GOT3 (cell line): ENCODE data around the gene CLTCL1.
"Not testable (repeated sequence)": the region's sequence is repeated elsewhere in the genome, so short reads cannot be mapped to it uniquely, and the experiment has no call there.

Experiments used
- DNase-seq: peaks from one replicate; lab custom pipeline; 2025; ENCODE audit warnings: mixed read lengths; lab: John Stamatoyannopoulos, UW

Gene CLTCL1

DNA sequence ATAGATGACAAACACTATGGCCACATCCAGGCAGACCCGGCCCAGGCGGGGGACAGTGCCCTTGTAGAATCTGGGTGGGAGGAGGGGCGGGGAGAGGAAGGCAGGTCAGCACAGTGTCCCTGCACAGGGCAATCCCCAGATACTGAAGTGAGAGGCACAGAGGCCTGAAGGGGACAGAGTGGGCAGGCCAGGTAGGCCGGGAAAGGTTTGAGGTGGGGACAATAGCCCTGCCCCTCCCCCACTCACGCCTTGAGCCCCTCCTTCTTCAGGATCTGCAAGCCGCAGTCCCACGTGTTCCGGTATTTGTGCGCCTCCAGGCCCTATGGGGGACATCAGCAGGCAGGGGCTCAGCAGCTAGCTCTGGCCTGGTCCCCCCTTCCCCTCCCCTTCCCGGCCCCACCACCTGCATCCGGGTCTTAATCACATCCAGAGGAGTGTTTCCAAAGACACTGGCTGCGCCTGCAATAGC, 115.3 kb downstream of the CLTCL1 start:
- DNase-seq = no peak

DNA sequence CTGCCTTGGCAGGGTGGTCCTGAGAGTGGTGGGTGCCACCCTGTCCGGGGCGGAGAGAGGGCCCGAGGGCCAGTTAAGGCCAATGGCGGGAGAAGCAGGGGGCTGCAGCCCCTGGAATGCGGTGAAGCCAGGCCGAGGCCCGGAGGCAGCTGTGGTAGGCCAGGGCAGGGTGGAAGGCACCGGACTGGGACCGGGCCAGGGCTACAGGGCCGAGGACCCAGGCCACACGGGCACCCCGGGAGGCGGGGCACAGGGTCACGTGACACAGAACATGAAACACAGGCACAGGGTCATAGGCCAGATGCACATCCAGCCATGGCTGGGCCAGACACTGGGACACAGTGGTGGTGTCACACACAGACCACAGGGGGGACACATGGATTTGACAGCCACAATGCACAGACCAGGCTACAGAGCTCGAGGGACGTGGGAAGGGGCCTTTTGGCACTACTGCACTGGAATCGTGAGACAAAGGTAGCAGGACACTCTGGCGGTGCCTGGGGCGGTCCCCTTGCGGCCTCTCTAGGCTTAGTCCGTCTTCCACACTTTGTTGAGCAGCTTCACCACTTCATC, 115.8 kb downstream of the CLTCL1 start:
- DNase-seq = no peak

GRCh38 chr22:19175026-19175601, 116.4 kb downstream of the CLTCL1 start:
- DNase-seq = no peak

DNA sequence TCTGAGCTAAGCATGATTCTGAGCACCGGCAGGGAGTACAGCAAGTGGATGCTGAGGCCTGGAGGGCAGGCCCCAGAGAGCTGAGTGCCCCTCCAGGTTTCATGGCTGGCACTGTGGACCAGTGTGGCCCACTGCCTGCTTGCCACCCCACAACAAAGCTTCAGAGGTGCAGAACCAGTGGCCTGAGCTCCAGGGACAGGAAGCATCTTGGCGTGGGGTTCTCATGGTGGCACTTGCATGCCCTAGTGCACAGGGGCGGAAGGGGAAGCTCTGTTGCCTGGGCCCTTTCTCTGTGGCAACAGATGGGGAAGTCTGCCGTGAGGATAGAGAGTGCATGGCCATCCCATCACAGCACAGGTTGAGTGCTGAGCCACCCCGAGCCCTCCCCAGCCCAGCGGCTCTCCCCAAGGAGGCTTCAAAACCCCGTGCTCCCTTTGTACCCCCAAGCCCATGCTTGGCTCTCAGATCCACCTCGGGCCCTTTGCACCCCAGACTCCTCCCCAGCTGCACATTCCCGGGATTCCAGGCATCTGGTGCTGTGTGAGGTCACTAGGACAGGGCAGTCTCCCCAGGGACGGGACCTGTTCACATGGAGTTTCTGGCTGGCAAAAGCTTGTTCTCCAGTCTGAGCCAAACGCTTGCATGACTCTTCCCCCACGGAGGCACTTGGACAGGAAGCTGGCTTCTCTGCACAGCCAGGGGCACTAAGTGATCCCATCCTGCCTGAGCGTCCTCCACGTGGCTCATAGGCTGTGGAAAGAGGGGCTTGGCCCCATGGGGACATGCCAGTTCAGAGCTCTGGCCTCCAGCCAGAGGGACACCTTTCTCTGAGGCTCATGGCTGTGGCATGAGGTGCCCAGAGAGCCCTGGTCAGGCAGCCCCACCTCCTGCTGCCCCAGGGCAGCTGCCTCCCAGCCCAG, 117.2 kb downstream of the CLTCL1 start:
- no peak for DNase-seq

- no peak for DNase-seq
Measured at GRCh38 chr22:19173047-19174035, 118.2 kb downstream of the CLTCL1 start.

GRCh38 chr22:19172213-19173046, 119.1 kb downstream of the CLTCL1 start:
- DNase-seq = no peak

GRCh38 chr22:19169947-19170318, 121.6 kb downstream of the CLTCL1 start:
- no peak for DNase-seq

DNA sequence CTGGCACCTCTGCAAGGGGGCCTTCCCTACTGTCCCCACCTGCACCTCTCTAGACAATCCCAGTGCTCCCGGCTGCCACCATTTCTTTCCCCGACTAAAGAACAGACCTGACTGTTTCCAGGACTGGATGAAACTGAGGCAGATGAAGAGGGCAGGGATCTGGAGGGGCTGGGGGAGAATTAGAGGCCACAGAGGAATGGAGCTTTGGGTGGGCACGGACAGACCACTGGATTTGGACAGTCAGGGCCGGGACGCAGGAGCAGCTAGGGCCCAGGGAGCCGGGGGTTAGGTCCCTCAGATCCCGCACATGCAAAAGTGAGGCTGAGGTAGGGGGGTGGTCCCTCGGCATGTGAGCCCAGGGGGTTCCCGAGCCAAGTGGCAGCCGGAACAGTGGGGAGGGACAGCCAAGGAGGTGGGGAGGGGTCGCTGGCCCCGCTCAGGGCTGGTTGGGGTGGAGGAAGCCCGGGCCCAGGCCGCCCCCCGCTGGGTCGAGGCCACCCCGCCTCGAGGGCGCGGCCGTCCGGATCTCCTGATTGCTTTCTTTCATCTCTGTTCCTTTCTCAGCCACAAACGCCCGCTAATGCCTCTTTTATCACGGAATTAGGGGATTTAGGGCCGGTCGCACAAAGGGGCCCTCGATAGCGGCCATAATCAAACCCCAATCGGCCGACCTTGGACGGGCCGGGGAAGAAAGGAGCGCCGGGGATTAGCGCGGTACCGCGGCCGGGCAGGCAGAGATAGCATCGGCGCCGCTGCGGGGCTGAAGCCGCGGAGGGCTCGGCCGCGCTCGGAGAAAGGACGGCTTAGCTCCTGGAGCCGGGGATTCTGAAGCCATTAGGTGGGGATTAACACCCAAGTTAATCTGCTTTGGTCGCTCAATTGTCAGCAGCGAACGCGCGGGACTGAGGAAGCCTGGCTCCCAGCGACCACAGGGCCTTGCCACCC, 122.2 kb downstream of the CLTCL1 start:
- DNase-seq = no peak

GRCh38 chr22:19168088-19168890, 123.2 kb downstream of the CLTCL1 start:
- no peak for DNase-seq

DNA sequence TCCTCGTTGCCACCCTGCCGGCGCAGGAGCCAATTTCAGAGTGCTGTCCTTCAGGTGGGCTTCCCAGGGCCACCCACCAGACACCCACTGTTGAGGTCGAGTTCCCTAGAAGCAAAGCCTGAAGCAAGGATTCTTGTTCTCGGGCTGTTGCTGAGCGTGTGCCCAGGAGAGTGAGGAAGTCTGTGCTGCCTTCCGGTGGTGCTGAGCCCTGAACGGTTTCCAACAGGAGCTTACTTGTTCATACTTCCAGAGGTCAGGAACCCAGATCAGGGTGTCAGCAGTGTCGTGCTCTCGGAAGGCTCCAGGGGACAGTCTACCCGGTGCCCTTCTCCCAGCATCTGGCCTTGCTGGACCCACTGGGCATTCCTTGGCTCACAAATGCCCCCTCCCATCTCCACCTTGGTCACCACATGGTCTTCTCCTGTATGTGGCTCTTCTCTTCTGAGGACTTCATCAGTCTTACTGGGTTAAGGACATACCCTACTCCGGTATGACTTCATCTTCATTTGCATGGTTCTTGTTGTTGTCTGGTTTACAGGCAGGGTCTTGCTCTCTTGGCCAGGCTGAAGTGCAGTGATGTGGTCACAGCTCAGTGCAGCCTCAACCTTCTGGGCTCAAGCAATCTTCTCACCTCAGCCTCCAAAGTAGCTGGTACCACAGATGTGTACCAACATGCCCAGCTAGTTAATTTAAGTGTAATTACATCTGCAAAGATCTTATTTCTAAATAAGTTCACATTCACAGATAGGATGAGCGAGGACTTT, 124.2 kb downstream of the CLTCL1 start:
- no peak for DNase-seq

DNA sequence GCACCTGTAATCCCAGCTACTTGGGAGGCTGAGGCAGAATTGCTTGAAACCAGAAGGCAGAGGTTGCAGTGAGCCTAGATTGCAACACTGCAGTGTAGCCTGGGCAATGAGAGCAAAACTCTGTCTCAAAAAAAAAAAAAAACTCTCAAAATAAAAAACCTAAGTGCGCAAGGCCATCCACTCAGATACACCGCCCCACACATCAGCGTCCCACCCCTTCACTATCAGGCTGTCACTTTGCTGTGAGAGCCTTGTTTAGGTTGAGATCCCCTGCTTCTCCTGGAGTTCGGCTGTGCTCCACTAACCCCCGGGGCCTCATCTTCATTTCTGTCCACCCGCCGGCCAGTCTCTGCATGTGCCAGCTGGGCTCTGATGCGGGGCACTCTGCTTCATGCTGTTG, 125.1 kb downstream of the CLTCL1 start:
- no peak for DNase-seq

DNA sequence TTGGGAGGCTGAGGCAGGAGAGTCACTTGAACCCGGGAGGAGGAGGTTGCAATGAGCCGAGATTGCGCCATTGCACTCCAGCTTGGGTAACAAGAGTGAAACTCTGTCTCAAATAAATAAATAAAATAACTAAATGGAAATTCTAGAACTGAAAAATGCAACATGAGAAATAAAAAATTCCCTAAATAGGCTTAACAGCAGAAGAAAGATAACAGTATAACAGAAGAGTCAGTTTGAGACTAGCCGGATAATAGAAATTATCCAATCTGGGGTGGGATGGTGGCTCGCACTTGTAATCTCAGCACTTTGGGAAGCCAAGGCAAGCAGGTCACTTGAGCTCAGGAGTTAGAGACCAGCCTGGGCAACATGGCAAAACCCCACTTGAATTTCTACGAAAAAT, 127.1 kb downstream of the CLTCL1 start:
- DNase-seq = no peak

DNA sequence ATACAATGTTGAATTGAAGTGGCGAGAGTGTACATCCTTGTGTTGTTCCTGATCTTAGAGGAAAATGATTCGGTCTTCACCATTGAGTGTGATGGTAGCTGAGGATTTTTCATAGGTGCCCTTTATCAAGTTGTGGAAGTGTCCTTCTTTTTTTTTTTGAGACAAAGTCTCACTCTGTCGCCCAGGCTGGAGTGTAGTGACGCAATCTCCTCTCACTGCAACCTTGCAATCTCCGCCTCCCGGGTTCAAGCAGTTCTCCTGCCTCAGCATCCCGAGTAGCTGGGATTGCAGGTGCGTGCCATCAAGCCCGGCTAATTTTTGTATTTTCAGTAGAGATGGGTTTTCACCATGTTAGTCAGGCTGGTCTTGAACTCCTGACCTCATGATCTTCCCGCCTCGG, 132.9 kb downstream of the CLTCL1 start:
- not testable (repeated sequence) for DNase-seq

DNA sequence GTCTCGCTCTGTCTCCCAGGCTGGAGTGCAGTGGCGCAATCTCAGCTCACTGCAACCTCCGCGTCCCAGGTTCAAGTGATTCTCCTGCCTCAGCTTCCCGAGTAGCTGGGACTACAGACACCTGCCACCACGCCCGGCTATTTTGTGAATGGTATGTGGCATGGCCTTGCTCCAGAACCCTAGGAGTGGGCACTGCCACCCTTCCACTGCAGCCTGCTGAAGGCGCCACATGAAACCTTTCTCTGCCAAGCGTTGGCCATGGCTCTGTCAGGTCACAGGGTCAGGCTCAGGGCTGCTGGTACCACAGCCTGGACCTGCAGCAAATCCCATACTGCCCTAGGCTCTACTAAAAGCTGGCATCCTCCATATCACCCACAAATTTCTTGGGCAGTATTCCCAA, 135.4 kb downstream of the CLTCL1 start:
- DNase-seq = not testable (repeated sequence)

DNA sequence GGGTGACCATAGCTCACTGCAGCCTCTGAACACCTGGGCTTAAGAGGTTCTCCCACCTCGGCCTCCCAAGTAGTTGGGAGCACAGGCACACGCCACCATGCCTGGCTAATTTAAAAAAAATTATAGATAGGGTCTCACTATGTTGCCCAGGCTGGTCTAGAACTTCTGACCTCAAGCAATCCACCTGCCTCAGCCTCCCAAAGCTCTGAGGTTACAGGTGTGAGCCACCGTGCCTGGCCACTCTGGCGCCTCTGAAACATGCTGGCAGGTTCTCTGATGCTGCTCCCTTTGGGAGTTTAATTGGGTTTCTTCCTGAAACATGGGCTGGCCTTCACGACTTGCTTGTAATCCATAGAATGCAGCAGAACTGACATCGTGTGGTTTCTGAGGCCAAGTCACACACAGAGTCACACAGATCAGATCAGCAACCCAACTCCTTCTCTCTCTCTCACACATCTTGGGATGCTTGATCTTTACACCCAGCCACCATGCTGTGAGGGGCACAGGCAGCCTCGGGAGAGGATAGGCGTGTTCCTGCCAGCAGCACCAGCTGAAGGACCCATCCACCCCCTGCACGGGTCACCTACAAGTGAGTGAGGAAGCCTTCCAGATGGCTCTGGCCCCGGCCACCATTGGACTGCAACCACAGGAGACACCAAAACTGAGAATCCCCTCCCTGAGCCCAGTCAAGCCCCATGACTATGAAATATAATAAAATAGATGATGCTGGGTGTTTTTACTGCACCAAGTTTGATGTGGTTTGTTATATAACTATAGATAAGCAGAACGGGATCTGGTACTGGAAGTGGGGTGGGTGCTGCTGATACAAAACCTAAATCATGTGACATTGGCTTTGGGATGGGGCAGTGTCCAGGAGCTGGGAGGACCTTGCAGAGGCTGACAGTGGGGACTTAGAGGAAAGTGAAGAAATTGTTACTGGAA, 138.3 kb downstream of the CLTCL1 start:
- DNase-seq = no peak

- no peak for DNase-seq
Measured at GRCh38 chr22:19151329-19152191, 140.0 kb downstream of the CLTCL1 start.
